ENCODE data around the gene C16orf96. TPM values are rescaled to one million over a fixed set of nuclear protein-coding genes. Genes with fewer than 3 reads are reported as not detected.
A peak's percentile ranks its signal among the peaks of the same experiment; 100 is the strongest.

Gene C16orf96
- total and polyA plus RNA-seq, 2 experiments from 2014 or later: 0.37 to 2.2 TPM

GRCh38 chr16:4641895-4642294, 85.8 kb downstream of the C16orf96 start (continued):
- TF ChIP-seq REST (IDR thresholded peaks at IDR 0.05; ENCODE audit: unreplicated experiment) (no peak), JUNB (IDR thresholded peaks at IDR 0.05; ENCODE audit: unreplicated experiment) (no peak), STAT1 (IDR thresholded peaks at IDR 0.05; ENCODE audit: unreplicated experiment) (no peak), EZH2phosphoT487 (IDR thresholded peaks at IDR 0.05; ENCODE audit: unreplicated experiment) (no peak), ZNF331 (CRISPR knock-in tag; IDR thresholded peaks at IDR 0.05; ENCODE audit: low read depth) (no peak), CTCF (conservative IDR thresholded peaks at IDR 0.05; ENCODE audit: low read depth in 2 of 2) (no peak), POLR2AphosphoS5 (IDR thresholded peaks at IDR 0.05; ENCODE audit: low read depth) (no peak)

GRCh38 chr16:4646773-4647643, 90.9 kb downstream of the C16orf96 start:
- H3K36me3 Mint-ChIP-seq (ENCODE audit: low read depth): peaks cover 22% of the 10 kb centered on the region
- Histone ChIP-seq H3K27me3 (ENCODE audit: insufficient read depth) (no peaks in the 10 kb centered on the region), H3K36me3 (ENCODE audit: insufficient read depth) (no peaks in the 10 kb centered on the region), H3K4me1 (ENCODE audit: insufficient read depth) (no peaks in the 10 kb centered on the region), H3K4me3 (no peak overlapping the region), H2AFZ (no peak overlapping the region), H3K4me2 (no peak overlapping the region), H4K20me1 (replicated peaks; ENCODE audit: insufficient read depth) (peaks cover 9% of the 10 kb centered on the region), H3F3A (replicated peaks; ENCODE audit: low read depth) (no peaks in the 10 kb centered on the region), H3K79me2 (replicated peaks; ENCODE audit: insufficient read depth) (peaks cover 48% of the 10 kb centered on the region), H3K9me2 (ENCODE audit: insufficient read depth) (no peaks in the 10 kb centered on the region), H3K27ac (ENCODE audit: low read depth) (no peak overlapping the region; the same call in 1 of the 2 replicates)
- H3K27me3 Mint-ChIP-seq (ENCODE audit: insufficient read depth, low read depth, poor library complexity): peaks cover 4% of the 10 kb centered on the region
- peaks cover 4% of the 10 kb centered on the region; the same call in 2 of the 3 replicates for H3K9me3 Mint-ChIP-seq
- H3K4me3 Mint-ChIP-seq: no peak overlapping the region
- H3K4me1 Mint-ChIP-seq: no peaks in the 10 kb centered on the region
- DNase-seq (ENCODE audit: low spot score): no peak
- peak overlapping the region; percentile 59; the same call in 1 of the 2 replicates for H3K27ac Mint-ChIP-seq
- ATAC-seq: no peak
- TF ChIP-seq CREB1 (CRISPR knock-in tag; IDR thresholded peaks at IDR 0.05; ENCODE audit: low read depth) (no peak), CTCF (conservative IDR thresholded peaks at IDR 0.05; ENCODE audit: low read depth in 2 of 2) (no peak), ZNF114 (CRISPR knock-in tag; IDR thresholded peaks at IDR 0.05) (no peak), EZH2phosphoT487 (IDR thresholded peaks at IDR 0.05; ENCODE audit: unreplicated experiment) (no peak), POLR2AphosphoS5 (IDR thresholded peaks at IDR 0.05; ENCODE audit: low read depth) (no peak), JUNB (IDR thresholded peaks at IDR 0.05; ENCODE audit: unreplicated experiment) (no peak), STAT1 (IDR thresholded peaks at IDR 0.05; ENCODE audit: unreplicated experiment) (no peak), ZNF331 (CRISPR knock-in tag; IDR thresholded peaks at IDR 0.05; ENCODE audit: low read depth) (no peak), EZH2 (IDR thresholded peaks at IDR 0.05; ENCODE audit: low read depth, unreplicated experiment) (no peak)

Measured in GM23338 (cell line).